22Rv1 (cell line): ENCODE results near the gene MPP4.

ENCODE experiments used
- H3K27ac ChIP-seq: fragments of 450-650 bp; 2 replicates; pipeline ENCODE4 v1.5.1; 2017
- CTCF ChIP-seq: fragments of 450-650 bp; IDR thresholded peaks from 2 replicates; pipeline ENCODE4 v1.5.1; 2017; ENCODE audit warnings: mild to moderate bottlenecking
- ZFX ChIP-seq: fragments of 450-650 bp; IDR thresholded peaks from 2 replicates; pipeline ENCODE4 v1.6.1; 2017; ENCODE audit warnings: antibody characterized with exemption, borderline replicate concordance

The MPP4 gene

GRCh38 chr2:201607568-201607967, 90.9 kb downstream of the MPP4 start:
- no peak overlapping the region for H3K27ac ChIP-seq
- no peak for TF ChIP-seq CTCF
- TF ChIP-seq ZFX, result no peak

GRCh38 chr2:201600906-201601305, 97.5 kb downstream of the MPP4 start:
- no peak for TF ChIP-seq CTCF
- no peak for TF ChIP-seq ZFX
- H3K27ac ChIP-seq, result no peak overlapping the region

GRCh38 chr2:201597397-201597796, 101.0 kb downstream of the MPP4 start:
- TF ChIP-seq CTCF (no peak), ZFX (no peak)
- H3K27ac ChIP-seq, result no peak overlapping the region
